Glomerular visceral epithelial cell (primary cell): ENCODE results near the gene ATXN1.
"Not testable (repeated sequence)": the region's sequence is repeated elsewhere in the genome, so short reads cannot be mapped to it uniquely, and the experiment has no call there.

Experiments
- DNase-seq: peaks from one replicate; pipeline ENCODE4 v3.0.0-alpha.2; 2016; ENCODE audit errors: extremely low spot score

Gene ATXN1

GRCh38 chr6:16413399-16413798 lies 347.9 kb downstream of the ATXN1 start:
- DNase-seq, result no peak

- no peak for DNase-seq
Measured at GRCh38 chr6:16412982-16413381, 348.3 kb downstream of the ATXN1 start.

GRCh38 chr6:16412171-16412570 lies 349.1 kb downstream of the ATXN1 start:
- no peak for DNase-seq

- peak; percentile 44 for DNase-seq
Measured at GRCh38 chr6:16409531-16410441, 351.5 kb downstream of the ATXN1 start.

GRCh38 chr6:16408766-16409165 lies 352.5 kb downstream of the ATXN1 start:
- no peak for DNase-seq

- no peak for DNase-seq
Measured at GRCh38 chr6:16406966-16407365, 354.3 kb downstream of the ATXN1 start.

- DNase-seq, result not testable (repeated sequence)
Measured at GRCh38 chr6:16406538-16406937, 354.7 kb downstream of the ATXN1 start.

- no peak for DNase-seq
Measured at GRCh38 chr6:16405375-16405774, 355.9 kb downstream of the ATXN1 start.

- no peak for DNase-seq
Measured at GRCh38 chr6:16404456-16404855, 356.8 kb downstream of the ATXN1 start.

- no peak for DNase-seq
Measured at GRCh38 chr6:16403831-16404230, 357.4 kb downstream of the ATXN1 start.

- no peak for DNase-seq
Measured at GRCh38 chr6:16402581-16402900, 358.7 kb downstream of the ATXN1 start.

- no peak for DNase-seq
Measured at GRCh38 chr6:16400248-16400760, 361.0 kb downstream of the ATXN1 start.

- DNase-seq, result no peak
Measured at GRCh38 chr6:16399695-16400094, 361.6 kb downstream of the ATXN1 start.

GRCh38 chr6:16399158-16399557 lies 362.1 kb downstream of the ATXN1 start:
- DNase-seq, result no peak

- no peak for DNase-seq
Measured at GRCh38 chr6:16398587-16398986, 362.7 kb downstream of the ATXN1 start.

GRCh38 chr6:16397623-16398022 lies 363.6 kb downstream of the ATXN1 start:
- DNase-seq, result no peak

- DNase-seq, result no peak
Measured at GRCh38 chr6:16396497-16397319, 364.6 kb downstream of the ATXN1 start.

- DNase-seq, result no peak
Measured at GRCh38 chr6:16394632-16395031, 366.6 kb downstream of the ATXN1 start.

GRCh38 chr6:16393326-16393725 lies 367.9 kb downstream of the ATXN1 start:
- DNase-seq, result no peak

- no peak for DNase-seq
Measured at GRCh38 chr6:16392010-16392409, 369.2 kb downstream of the ATXN1 start.

GRCh38 chr6:16391451-16391912 lies 369.8 kb downstream of the ATXN1 start:
- DNase-seq, result peak; percentile 11

GRCh38 chr6:16390909-16391450 lies 370.3 kb downstream of the ATXN1 start:
- not testable (repeated sequence) for DNase-seq
